IPS-NIHi7 (cell line): ENCODE measurements around the gene ARHGEF28.

Experiments used
- DNase-seq: peaks from one replicate; pipeline ENCODE4 v3.0.0; 2012; ENCODE audit warnings: mixed read lengths; ENCODE audit errors: extremely low spot score

Gene ARHGEF28

DNA sequence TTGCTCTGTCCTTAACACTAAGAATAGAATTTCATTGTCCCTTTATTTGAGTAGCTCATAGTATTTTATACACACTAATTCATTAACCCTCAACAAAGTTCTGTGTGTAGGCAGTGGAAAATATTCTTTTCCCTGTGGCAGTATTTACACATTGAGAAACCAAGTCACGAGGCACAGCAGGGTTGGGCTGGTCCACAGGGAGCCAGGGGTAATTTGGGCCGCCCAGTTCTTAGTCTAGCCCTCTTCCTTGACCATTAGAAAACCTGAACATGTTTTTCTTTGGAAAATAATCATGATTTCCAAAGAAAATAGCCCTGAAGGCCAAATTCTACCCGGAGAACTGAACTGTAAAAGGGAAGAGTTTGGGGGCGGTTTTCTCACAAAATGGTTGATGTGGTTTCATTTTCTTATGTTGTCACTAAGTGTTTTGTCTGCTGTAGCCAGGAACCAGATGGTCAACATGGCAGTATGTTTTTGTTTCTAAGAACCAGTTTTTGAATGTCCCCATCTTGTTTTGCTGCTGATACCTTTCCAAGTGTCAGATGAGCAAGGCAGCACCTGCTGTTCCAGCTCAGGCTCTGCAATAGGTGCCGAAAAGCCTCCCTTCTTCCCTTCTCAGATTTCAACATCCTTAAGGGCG, 29.6 kb downstream of the ARHGEF28 start:
- DNase-seq = no peak

DNA sequence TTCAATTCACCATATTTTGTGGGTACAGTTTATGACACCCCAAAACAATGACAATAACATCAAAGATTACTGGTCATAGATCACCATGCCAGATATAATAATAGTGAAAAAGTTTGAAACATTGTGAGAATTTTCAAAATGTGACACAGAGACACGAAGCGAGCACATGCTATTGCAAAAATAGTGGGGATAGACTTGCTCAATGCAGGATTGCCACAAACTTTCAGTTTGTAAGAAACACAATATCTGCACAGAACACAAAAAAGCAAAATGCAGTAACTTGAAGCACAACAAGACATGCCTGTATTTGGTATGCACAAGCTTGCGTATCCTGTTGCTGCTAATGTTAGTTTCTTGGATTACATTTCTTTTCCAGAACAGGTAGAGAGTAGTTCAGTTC, 35.8 kb downstream of the ARHGEF28 start:
- DNase-seq = no peak

DNA sequence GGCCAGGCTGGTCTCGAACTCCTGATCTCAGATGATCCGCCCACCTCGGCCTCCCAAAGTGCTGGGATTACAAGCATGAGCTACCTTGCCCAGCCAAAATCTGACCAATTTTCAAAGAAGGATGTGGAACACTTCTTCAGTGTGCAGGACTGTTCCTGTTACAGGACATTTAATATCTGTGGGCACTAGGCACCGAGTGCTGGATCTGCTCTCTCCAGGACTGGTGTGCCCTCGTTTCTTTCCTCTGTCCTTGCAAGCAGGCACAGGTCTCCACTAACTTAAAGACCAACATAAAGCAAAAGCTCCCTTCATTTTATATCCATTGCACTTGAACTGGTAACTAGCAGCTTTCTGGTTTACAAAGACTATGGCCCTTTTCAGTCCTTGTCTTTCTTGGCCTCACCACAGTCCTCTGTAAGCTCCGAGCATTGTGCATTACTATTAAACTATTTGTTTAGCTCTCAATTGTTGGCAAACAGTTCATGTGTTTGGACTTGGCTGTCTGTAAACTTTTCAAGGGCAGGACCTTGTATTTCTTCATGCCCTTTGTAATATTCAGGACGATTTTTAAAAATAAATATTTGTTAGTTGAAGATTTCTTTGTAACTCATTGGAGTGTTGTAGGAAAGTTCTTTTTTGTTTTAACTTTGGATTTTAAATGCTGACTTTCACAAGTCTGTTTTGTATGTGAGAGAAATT, 37.3 kb downstream of the ARHGEF28 start:
- DNase-seq = no peak

DNA sequence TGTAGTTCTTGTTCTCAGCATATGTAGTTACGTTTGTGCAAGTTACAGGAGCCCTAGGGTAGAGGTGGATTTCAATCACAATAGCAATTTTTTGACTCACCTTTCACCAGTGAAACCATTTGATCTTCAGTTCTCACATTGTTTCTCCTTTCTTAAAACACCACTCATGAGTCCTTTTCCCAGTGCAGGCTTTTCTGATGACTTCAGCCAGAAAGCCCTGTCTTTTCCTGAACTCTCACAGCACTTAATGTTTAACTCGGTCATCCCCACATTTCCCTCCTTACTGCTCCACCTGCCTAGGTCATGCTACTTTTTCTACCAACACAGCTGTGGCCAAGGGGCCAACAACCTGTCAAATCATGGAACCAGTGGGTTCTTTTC, 37.9 kb downstream of the ARHGEF28 start:
- no peak for DNase-seq

DNA sequence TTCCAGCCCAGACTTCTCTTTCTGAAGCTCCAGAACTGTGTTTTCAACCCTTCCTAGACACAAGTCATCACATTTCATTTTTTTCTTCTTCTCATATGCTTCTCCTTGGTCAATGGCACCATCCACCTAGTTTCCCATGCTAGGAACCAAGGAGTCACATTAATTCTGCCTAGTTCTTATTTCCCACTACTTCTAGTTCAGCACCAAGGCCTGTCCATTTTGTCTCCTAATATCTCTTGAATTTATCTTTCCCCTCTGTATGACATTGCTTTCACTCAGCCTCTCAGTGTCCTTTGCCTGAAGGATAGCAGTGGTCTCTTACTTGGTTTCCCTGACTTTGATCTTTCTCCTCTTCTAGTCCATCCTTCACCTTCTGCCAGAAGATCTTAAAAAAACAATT, 38.8 kb downstream of the ARHGEF28 start:
- DNase-seq = no peak

DNA sequence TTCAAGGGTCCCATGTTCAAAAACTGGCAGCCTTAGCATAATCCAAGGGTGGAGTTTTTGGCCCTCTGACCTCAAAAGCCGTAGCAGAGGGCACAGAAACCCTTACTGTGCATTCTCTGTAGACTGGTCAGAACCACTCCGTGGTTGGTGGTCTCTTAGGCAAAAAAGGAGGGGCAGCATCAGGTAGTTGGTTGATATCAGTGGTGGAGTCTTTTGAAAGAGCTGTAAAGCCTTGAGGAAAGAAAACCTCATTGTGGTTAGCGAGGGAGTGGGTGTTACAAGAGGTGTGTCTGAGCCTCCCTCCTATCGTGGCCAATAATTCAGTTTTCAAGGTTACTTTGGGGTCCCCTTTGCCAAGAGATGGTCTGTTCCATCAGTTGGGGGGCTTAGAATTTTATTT, 40.9 kb downstream of the ARHGEF28 start:
- DNase-seq = no peak

DNA sequence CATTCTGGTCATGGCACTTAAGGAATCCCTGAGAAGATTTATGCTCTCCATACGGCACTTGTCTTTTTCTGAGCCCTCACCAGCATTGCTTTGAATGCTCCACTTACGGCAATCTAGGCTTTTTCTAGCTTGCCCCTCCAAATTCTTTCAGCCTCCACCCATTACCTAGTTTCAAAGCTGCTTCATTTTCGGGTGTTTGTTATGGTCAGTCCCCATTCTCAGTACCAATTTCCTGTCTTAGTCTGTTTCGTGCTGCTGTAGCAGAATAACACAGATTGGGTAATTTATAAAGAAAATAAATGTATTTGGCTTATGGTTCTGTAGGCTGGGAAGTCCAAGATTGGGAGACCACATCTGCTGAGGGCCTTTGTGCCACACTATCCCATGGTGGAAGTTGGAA, 42.0 kb downstream of the ARHGEF28 start:
- DNase-seq = no peak

DNA sequence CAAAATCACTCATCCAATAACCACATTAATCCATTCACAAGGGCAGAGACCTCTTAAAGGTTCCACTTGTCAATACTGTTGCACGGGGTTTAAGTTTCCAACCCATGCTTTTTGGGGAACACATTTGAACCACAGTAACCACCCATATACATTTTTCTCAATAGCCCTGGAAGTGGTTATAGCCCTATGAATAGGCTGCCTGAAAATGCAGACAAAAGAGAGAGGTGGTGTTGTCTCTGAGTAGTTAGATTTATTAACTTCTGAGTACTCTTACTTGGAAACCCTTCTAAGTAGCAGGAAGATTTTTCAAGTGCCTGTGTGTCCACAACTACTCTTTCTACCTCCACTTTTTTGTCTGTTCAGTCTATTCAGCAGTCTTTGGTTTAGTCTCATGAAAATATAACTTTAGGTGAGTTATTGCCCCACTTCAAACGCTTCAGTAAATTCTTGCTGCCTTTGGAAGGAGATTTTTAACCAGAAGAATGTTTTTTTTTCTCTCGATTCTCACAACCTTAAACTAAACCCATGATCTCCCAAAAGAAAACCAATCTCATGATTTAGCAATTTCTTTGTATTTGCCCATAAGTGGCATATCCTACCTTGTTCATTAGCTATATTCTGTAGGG, 42.6 kb downstream of the ARHGEF28 start:
- DNase-seq = no peak

DNA sequence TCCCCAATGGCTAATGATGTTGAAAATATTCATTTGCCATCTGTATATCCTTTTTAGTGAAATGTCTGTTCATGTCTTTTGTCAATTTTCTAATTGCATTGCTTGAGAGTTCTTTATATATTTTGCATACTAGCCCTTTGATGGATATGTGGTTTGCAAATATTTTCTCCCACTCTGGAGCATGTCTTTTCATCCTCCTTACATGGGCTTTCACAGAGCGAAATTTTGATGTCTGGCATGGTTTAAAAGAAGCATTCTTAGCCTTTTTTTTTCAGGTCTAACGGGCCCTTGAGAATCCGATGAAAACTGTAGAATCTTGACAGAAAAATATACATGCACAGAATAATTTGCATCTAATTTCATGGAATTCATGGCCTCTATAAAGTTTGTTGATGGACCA, 44.7 kb downstream of the ARHGEF28 start:
- no peak for DNase-seq

DNA sequence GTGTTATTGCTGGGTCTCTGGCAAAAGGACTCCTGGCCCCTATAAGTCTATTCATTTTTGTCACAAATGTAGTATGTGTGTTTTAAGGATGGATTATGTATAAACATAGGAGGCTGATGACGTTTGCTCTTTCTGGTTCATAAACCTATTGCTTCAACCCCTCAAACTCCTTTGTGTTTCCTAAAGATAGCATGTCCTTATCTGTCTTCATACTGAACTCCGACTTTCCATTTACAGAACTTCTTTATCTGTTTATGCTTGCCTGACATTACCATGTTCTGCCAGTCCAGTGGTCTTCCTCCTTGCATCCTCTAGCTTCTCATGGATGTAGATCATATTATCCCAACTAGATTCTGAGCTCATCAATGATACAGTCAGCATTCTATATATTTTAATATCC, 46.1 kb downstream of the ARHGEF28 start:
- no peak for DNase-seq

DNA sequence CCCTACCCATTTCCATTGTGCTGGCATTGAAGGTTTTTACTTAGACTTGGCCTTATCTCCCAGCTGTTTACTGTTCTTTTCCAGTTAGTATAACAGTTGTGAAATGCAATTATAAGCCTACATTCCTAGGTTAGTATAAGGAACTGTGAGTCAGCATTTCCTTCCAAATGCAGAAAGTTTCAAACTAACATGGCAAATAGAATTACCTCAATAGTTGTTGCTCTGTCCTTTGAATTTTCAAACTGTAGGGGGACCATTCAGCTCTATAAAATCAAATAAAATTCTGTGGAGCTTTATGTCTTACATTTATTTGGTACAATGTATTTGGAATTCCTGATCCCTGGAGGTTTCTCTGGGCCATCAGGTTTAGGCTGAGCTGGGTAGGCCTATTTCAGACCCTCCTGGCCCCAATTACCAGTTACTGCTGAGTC, 47.2 kb downstream of the ARHGEF28 start:
- no peak for DNase-seq

DNA sequence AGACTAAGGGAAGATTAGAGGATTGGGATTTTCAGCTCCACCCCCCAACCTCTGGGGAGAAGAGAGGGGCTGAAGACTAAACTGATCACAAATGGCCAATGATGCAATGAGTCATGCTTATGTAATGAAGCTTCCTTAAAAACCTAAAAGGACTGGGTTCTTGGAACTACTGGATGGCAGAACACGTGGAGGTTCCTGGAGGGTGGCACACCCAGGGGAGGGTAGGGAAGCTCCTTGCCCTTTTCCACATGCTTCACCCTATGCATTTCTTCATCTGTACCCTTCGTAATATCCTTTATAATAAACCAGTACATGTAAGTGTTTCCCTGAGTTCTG, 48.6 kb downstream of the ARHGEF28 start:
- DNase-seq = no peak

DNA sequence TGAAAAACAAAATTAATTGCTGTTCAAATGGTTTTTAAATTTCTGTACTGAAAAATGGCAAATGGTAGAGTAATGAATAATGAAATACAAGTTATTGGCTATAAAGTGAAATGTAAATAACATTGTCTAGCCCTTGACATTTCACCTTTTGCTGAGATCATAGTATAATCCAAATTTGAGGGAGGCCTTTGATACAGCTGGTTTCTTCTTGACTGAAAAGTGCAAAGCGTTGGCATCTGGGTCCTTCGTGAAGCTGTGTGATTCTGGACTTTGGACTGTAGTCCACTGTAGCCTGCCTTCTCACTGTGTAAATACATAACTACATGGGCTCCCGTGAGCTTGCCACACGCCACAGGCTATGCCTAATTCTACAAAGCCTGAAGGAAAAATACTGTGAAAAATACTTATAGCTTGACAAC, 52.3 kb downstream of the ARHGEF28 start:
- no peak for DNase-seq

DNA sequence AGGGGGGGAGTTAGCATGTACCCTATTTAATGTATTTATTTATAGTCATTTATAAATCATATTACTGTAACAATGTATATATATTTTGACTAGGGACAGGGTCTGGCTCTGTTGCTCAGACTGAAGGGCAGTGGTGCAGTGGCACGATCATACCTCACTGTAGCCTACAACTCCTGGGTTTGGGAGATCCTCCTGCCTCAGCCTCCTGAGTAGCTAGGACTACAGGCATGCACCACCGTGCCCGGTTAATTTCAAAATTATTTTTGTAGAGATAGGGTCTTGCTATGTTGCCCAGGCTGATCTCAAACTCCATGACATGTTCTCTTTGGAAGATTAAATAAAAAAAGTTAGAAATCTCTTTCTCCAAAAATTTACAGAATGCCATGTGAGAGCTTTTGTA, 52.8 kb downstream of the ARHGEF28 start:
- DNase-seq = no peak

DNA sequence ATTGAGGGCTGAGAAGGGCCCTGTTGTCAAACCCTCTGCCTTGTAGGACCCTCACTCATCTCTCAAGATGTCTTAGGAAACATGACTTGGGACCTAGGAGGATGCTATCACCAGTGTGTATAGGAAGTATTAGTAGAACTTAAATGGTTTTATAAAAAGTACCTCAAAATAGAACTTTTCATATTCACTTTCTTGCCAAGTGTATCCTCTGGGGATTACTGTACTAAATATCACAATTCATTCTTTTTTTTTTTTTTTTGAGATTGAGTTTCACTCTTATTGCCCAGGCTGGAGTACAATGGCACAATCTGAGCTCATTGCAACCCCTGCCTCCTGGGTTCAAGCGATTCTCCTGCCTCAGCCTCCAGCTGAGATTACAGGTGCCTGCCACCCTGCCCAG, 56.2 kb downstream of the ARHGEF28 start:
- no peak for DNase-seq

DNA sequence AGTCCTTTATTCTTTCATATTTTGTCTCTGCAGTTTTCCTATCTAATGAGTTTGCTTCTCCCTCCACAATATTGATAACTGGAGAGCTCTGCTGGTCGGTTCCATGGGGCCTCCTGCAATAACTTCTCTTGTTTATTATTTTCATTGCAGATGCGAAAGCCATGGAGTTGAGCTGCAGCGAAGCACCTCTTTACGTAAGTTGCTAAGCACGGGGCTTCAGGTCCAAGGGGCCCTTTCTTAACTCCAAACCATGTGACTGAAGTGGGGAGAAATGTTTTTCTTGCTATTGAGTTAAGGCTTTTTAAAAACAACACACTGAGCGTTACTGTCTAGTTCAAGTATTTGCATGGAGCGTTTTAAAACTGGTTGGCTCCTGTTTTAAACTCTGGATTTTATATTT, 58.7 kb downstream of the ARHGEF28 start:
- DNase-seq = no peak

DNA sequence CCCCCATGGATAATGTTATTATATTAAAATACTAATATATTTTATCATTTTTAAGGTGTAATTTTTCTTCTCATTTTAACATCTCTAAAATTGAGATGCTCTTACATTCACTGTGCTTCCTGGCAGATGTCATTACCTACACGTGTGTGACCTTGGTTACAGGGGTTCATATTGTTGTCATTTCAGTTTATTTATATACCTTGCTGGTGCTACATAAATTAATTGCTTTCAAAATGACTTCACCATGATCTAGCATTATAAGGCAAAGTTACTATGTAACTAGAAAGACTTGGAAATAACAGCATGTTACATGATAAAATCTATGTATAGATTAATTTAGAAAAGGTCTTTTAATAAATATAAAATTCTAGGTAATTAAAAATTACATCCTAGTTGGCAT, 60.9 kb downstream of the ARHGEF28 start:
- DNase-seq = no peak

DNA sequence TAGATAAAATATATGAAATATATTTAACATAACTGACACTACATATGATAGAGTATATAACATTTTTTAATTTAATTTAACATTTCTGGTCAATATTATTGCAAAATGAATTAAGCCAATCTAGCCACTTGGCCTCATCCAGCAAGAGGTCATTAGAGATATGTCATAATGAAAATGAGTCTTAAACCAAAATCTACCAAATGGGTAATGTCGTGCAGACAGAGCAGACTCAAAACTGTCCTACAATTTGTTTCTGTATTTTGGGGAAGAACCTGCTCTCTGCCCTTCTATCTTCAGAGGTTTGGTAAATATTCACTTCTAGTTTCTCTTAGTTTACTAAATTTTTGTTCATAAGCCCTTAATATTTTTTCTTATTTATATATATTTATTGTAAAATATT, 61.4 kb downstream of the ARHGEF28 start:
- DNase-seq = no peak

DNA sequence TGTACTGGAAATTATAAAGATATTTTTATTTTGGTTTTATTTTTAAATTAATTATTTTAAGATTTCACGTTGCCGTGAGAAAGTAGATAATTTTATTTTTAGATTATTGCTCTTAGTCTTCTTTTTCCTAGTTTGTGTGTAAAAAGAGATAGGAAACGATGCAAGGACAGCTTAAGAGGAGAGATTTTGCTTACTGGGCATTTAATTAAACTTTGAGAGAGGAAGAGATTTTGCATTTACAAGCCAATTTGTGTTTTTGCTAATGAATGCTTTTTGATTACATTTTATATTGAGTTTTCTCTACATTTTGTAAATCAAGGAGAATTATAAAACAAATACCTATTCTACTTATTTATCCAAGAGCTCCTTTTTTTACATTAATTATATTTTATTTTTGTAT, 64.0 kb downstream of the ARHGEF28 start:
- DNase-seq = no peak

DNA sequence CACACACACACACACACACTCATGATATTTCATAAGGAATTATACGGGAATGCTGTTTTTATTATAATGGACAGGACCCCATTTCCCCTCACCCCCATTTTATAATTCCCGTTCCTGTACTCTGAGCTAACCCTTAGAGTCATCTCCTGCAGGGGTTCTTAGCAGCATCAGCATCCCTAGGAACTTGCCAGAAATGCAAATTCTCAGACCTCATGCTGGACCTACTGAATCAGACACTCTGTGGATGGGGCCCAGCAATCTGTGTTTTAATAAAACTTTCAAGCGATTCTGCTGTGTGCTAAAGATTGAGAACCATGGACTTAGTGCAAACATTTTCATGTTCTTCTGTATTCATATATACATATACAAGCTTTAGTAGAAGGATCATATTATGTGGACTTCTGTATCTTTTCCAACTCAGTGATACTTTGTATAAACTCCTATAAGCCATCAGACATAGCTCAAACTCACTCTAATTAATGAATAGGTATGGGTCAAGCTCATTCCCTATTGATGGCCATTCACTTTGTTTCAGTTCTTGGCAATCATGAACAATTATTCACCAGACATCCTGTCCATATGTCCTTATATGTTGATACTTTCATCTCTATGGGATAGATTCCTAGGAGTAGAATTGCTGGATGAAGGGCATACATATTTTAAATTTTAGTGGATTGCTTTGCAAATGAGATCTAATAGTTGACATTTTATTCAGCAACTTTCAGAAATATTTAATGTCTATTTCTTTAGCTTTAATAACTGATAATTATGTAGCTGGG, 65.5 kb downstream of the ARHGEF28 start:
- DNase-seq = no peak

DNA sequence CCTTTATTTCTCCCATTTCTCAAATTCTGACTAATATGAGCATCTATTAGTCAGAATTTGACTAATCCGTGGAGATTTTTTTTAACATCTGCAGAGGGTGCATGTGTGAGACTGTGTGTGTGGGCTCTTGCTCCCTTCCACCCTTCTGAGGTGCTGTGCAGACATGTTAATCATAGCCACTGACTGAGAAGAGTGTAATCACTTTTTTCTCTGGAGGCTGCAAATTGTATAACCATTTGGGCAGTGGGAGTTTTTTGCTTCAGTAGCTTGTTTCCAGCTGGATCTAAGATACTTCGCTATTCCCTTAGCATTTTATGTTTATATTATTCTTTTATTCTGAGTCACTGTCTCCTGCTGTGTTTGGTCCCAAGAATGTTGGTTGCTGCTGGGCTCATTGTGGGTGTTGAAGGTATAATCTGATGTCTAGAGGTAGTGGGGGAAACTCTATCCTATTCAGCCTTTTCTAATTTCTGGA, 66.2 kb downstream of the ARHGEF28 start:
- DNase-seq = no peak

DNA sequence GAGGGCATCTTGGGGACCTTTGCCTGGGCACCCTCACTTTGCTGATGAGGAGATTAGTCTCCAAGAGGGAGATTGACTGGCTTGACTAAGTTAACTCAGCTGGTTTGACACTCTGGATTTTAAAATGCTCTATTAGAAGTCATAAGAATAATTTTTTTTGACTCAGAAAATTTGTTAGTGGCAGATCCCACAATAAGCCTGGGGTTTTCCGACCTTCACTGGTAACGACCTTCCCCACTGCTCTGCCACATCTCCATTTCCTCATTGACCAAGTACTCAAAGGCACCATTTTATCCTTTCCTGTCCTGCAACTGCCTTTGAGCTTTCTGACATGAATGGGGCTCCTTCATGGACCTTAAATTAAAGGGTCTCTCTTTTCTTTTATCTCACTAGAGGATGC, 67.0 kb downstream of the ARHGEF28 start:
- no peak for DNase-seq
